A673 (cell line): ENCODE results near the gene IER5. TPM values are rescaled to one million over a fixed set of nuclear protein-coding genes. Genes with fewer than 3 reads are reported as not detected.
"Not testable (repeated sequence)": the region's sequence is repeated elsewhere in the genome, so short reads cannot be mapped to it uniquely, and the experiment has no call there.

Source experiments
- BruUV-seq: library from RNA; stranded (reverse); fragments of 400-500 nt; replicated peaks from 2 replicates; lab custom pipeline; 2021; lab: Mats Ljungman, UMichigan
- CTCF ChIA-PET: fragments of 300-600 bp; sonication (Branson Sonifier 250); formaldehyde crosslinking; loops from one replicate; lab custom pipeline; 2022; ENCODE audit warnings: antibody characterized with exemption; lab: Charles Lee
- POLR2A ChIA-PET: fragments of 300-600 bp; sonication (Branson Sonifier 250); formaldehyde crosslinking; loops from one replicate; lab custom pipeline; 2022; ENCODE audit warnings: antibody characterized with exemption; ENCODE audit not compliant: low non-redundant PET; lab: Charles Lee
- DNase-seq: peaks from one replicate; pipeline ENCODE4 v3.0.0-alpha.2; 2015; ENCODE audit warnings: low spot score
- H3K27ac ChIP-seq: fragments of 200-600 bp; sonication (generic); 2 replicates; pipeline ENCODE4 v1.5.1; 2016; ENCODE audit warnings: mixed run types, low read depth, mild to moderate bottlenecking, mixed read lengths, antibody characterized with exemption, low read length; ENCODE audit not compliant: poor library complexity, severe bottlenecking
- H3K27me3 ChIP-seq: fragments of 200-600 bp; sonication (generic); replicated peaks from 2 replicates; pipeline ENCODE4 v1.6.1; 2017; ENCODE audit warnings: mixed run types, low read depth, mild to moderate bottlenecking, mixed read lengths, antibody characterized with exemption, low read length; ENCODE audit not compliant: insufficient read depth, poor library complexity
- H3K36me3 ChIP-seq: fragments of 200-600 bp; sonication (generic); 2 replicates; pipeline ENCODE4 v1.6.1; 2016; ENCODE audit warnings: mixed run types, mild to moderate bottlenecking, mixed read lengths, antibody characterized with exemption, low read length; ENCODE audit not compliant: insufficient read depth, poor library complexity, severe bottlenecking
- H3K4me1 ChIP-seq: fragments of 200-600 bp; sonication (generic); 2 replicates; pipeline ENCODE4 v1.6.1; 2017; ENCODE audit warnings: mixed run types, mild to moderate bottlenecking, mixed read lengths, antibody characterized with exemption, low read length; ENCODE audit not compliant: insufficient read depth, poor library complexity, severe bottlenecking
- H3K4me3 ChIP-seq: fragments of 200-600 bp; sonication (generic); 2 replicates; pipeline ENCODE4 v1.5.1; 2016; ENCODE audit warnings: low read depth, mixed run types, mild to moderate bottlenecking, mixed read lengths, low read length; ENCODE audit not compliant: poor library complexity, severe bottlenecking
- H3K9me3 ChIP-seq: fragments of 200-600 bp; sonication (generic); 2 replicates; pipeline ENCODE4 v1.6.1; 2016; ENCODE audit warnings: mixed run types, low read depth, mild to moderate bottlenecking, mixed read lengths, antibody characterized with exemption, low read length; ENCODE audit not compliant: poor library complexity, severe bottlenecking
- EZH2 ChIP-seq: fragments of 200-600 bp; sonication (generic); IDR thresholded peaks from 2 replicates; pipeline ENCODE4 v1.6.1; 2017; ENCODE audit warnings: borderline replicate concordance, low read depth, mild to moderate bottlenecking, mixed read lengths, antibody characterized with exemption, low read length; ENCODE audit not compliant: poor library complexity, severe bottlenecking
- intact Hi-C: fragments of 100-400 bp; cut with micrococcal nuclease; formaldehyde crosslinking; loops from one replicate; pipeline ENCODE4 v1.10.0; 2022; ENCODE audit not compliant: unreplicated experiment
- total RNA-seq: library from RNA; stranded (reverse); gene quantifications from 2 replicates; pipeline ENCODE4 v1.2.3, GENCODE V29; 2021
- TF ChIP-seq, protein P1 (sequence below): fragments of 300-800, 200-600 bp; sonication (generic); conservative IDR thresholded peaks from 2 replicates; pipeline ENCODE4 v1.5.1; 2017; ENCODE audit warnings: low read depth, mild to moderate bottlenecking, antibody characterized with exemption, low read length, moderate library complexity, mixed read lengths

Gene IER5
- total RNA-seq, 1 experiment from 2014 or later = 28.2 TPM

DNA sequence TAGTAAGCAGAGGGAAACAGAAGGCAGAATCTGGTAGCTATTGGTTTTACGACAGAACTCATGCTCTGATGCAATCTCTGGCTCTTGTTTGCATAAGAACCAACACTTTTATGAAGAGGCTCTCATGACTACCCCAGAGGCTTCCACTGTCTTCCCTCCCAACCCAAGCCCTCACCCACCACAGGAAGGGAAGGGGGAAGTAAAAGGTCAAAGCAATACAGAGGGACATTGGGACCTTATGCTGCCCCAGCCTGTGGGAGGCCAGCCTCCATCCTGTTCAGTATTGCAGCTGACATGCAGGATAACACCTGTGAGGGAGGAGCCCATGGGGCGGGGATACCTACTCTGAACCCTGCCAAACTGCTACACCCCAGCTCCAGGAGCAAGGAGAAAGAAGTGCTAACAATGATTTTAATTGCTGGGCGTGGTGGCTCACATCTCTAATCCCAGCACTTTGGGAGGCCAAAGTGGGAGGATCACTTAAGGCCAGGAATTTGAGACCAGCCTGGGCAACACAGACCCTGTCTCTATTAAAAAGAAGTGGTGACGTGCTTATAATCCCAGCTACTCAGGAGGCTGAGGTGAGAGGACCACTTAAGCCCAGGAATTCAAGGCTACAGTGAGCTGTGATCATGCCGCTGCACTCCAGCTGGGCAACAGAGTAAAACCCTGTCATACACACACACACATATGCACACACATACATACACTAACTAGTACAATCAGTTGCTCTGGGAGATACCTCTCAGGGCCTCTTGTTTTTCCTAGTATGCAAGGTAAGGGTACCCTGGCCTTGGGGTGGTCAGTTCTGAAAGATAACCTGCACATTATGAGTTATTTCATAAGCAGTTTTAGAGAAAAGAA is 45.2 kb upstream of the IER5 start:
- Histone ChIP-seq H3K27me3 (no peaks in the 10 kb centered on the region), H3K9me3 (no peaks in the 10 kb centered on the region), H3K4me3 (no peak overlapping the region), H3K36me3 (no peaks in the 10 kb centered on the region), H3K4me1 (peaks cover 3% of the 10 kb centered on the region), H3K27ac (no peak overlapping the region)
- TF ChIP-seq, protein P1, sequence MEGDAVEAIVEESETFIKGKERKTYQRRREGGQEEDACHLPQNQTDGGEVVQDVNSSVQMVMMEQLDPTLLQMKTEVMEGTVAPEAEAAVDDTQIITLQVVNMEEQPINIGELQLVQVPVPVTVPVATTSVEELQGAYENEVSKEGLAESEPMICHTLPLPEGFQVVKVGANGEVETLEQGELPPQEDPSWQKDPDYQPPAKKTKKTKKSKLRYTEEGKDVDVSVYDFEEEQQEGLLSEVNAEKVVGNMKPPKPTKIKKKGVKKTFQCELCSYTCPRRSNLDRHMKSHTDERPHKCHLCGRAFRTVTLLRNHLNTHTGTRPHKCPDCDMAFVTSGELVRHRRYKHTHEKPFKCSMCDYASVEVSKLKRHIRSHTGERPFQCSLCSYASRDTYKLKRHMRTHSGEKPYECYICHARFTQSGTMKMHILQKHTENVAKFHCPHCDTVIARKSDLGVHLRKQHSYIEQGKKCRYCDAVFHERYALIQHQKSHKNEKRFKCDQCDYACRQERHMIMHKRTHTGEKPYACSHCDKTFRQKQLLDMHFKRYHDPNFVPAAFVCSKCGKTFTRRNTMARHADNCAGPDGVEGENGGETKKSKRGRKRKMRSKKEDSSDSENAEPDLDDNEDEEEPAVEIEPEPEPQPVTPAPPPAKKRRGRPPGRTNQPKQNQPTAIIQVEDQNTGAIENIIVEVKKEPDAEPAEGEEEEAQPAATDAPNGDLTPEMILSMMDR = no peak
- no peak for TF ChIP-seq EZH2
- ChIA-PET POLR2A (no interaction called here), CTCF (interaction anchor here (0.6 kb wide), 1 partner anchor 406 kb away, joined by 3 read pairs; no protein-coding TSS in a partner anchor)
- intact Hi-C loops = no loop called here
- no TSS peak for BruUV-seq
- no peak for DNase-seq

DNA sequence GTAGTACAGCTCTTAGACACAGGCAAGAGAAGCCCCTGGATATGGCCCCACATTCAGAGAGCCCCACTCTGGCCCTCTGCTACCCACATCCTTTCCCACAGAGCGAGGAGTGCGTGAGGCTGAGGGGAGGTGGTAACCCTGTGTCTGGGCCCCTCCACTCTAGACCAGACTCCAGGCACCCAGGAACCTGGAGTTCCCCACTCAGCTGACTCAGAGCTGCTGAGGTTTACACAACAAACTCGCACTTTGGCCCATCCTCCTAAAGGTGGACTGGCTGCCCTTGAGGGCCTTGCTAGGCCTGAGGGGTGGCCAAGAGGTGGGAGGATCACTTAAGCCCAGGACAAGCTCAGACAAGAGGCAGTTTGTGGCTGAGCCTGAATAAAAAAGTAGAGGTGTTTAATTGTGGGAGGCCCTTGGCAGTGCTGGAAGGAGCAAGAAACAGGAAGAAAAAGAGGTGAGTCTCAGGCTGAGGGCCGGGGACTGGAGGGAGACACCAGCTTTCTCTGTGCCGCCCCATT is 44.0 kb upstream of the IER5 start:
- Histone ChIP-seq H3K27me3 (no peaks in the 10 kb centered on the region), H3K9me3 (no peaks in the 10 kb centered on the region), H3K27ac (no peak overlapping the region), H3K4me1 (peaks cover 3% of the 10 kb centered on the region), H3K36me3 (no peaks in the 10 kb centered on the region), H3K4me3 (no peak overlapping the region)
- ChIA-PET POLR2A (interaction anchor here (0.6 kb wide), 1 partner anchor 44 kb away, joined by 8 read pairs; no protein-coding TSS in a partner anchor), CTCF (no interaction called here)
- no TSS peak for BruUV-seq
- TF ChIP-seq EZH2 = no peak
- TF ChIP-seq, protein P1 = no peak
- DNase-seq = no peak
- intact Hi-C loops = no loop called here

DNA sequence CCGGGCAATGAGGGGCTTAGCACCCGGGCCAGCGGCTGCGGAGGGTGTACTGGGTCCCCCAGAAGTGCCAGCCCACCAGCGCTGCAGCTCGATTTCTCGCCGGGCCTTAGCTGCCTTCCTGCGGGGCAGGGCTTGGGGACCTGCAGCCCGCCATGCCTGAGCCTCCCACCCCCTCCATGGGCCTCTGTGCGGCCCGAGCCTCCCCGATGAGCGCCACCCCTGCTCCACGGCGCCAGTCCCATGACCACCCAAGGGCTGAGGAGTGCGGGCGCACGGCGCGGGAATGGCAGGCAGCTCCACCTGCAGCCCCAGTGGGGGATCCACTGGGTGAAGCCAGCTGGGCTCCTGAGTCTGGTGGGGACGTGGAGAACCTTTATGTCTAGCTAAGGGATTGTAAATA is 42.6 kb upstream of the IER5 start:
- POLR2A ChIA-PET = interaction anchor here (0.7 kb wide), 1 partner anchor 1038 kb away, joined by 3 read pairs; no protein-coding TSS in a partner anchor
- H3K9me3 ChIP-seq, intact Hi-C loops, CTCF ChIA-PET, H3K36me3 ChIP-seq, DNase-seq, H3K27ac ChIP-seq, H3K27me3 ChIP-seq, H3K4me1 ChIP-seq, H3K4me3 ChIP-seq, BruUV-seq: not testable (repeated sequence)
